Spinal cord (tissue), 10 donors: Measurements from ENCODE around the gene HSD17B4. TPM values are rescaled to one million over a fixed set of nuclear protein-coding genes. Genes with fewer than 3 reads are reported as not detected.
"Not testable (repeated sequence)": the region's sequence is repeated elsewhere in the genome, so short reads cannot be mapped to it uniquely, and the experiment has no call there.

ENCODE experiments used
- DNase-seq, 6 donors: peaks; one replicate each; pipeline versions ENCODE4 v3.0.0 to v3.0.0-alpha.2; 2013 to 2015; ENCODE audit warnings: low spot score in 6 of 6, low read depth in 4 of 6
- H3K27ac ChIP-seq: one replicate; pipeline ENCODE4 v1.5.1; 2013; ENCODE audit warnings: low read depth, low read length, control low read depth
- H3K27me3 ChIP-seq: one replicate; pipeline ENCODE4 v1.6.1; 2013; ENCODE audit warnings: low read length; ENCODE audit not compliant: control insufficient read depth, insufficient read depth
- H3K36me3 ChIP-seq: one replicate; pipeline ENCODE4 v1.6.1; 2013; ENCODE audit warnings: low read length; ENCODE audit not compliant: control insufficient read depth, insufficient read depth
- H3K4me1 ChIP-seq: one replicate; pipeline ENCODE4 v1.6.1; 2013; ENCODE audit warnings: low read length; ENCODE audit not compliant: control insufficient read depth, insufficient read depth
- H3K4me3 ChIP-seq: one replicate; pipeline ENCODE4 v1.5.1; 2013; ENCODE audit warnings: low read depth, low read length, control low read depth
- H3K9me3 ChIP-seq: one replicate; pipeline ENCODE4 v1.6.1; 2013; ENCODE audit warnings: low read length; ENCODE audit not compliant: control insufficient read depth, insufficient read depth
- WGBS: methylation state at CpG from one replicate; pipeline ENCODE4 v1.1.5; 2013; ENCODE audit warnings: missing lambda C conversion rate; ENCODE audit not compliant: insufficient coverage; 5-methylcytosine and 5-hydroxymethylcytosine counted together
- polyA plus RNA-seq, 2 donors: library from polyadenylated mRNA; unstranded; fragments of 120-200 nt; gene quantifications; one replicate each; pipeline ENCODE4 v1.2.1, GENCODE V29; 2013; ENCODE audit not compliant: insufficient read length in 2 of 2
- total RNA-seq, 2 donors: library from RNA; depleted of rRNA in 1 of 2; stranded (reverse); fragments of 120-200 nt in 1 of 2; fragments of >200 nt in 1 of 2; gene quantifications; one replicate each; pipeline versions ENCODE4 v1.2.3 to v1.2.4, GENCODE V29; 2013 to 2014
- donor health status: healthy.

Gene HSD17B4
- total and polyA plus RNA-seq, 4 donors: 193 to 287 (median 216) TPM

GRCh38 chr5:119450627-119451026, 1.7 kb upstream of the HSD17B4 start:
- H3K4me1 ChIP-seq, H3K27me3 ChIP-seq, H3K36me3 ChIP-seq, H3K27ac ChIP-seq, H3K4me3 ChIP-seq, DNase-seq, H3K9me3 ChIP-seq: not testable (repeated sequence)
- 100% methylated on average over 2 of the region's 4 CpGs for WGBS

GRCh38 chr5:119451561-119451960, 736 bp upstream of the HSD17B4 start:
- no peaks in the 10 kb centered on the region for H3K27me3 ChIP-seq
- WGBS: 94% methylated on average over 3 of the region's 4 CpGs
- no peak for DNase-seq
- no peaks in the 10 kb centered on the region for H3K36me3 ChIP-seq
- H3K4me1 ChIP-seq: peaks cover 3% of the 10 kb centered on the region
- peaks cover 4% of the 10 kb centered on the region for H3K9me3 ChIP-seq
- H3K4me3 ChIP-seq: no peak overlapping the region
- no peak overlapping the region for H3K27ac ChIP-seq

GRCh38 chr5:119452060-119452372, 281 bp upstream of the HSD17B4 start:
- Histone ChIP-seq H3K27me3 (no peaks in the 10 kb centered on the region), H3K27ac (no peak overlapping the region), H3K9me3 (peaks cover 4% of the 10 kb centered on the region), H3K36me3 (no peaks in the 10 kb centered on the region), H3K4me3 (peak overlapping the region; percentile 89), H3K4me1 (peaks cover 3% of the 10 kb centered on the region)
- WGBS: 32% methylated on average over 5 of the region's 6 CpGs
- DNase-seq: no peak

GRCh38 chr5:119453040-119453373, 710 bp downstream of the HSD17B4 start:
- H3K27ac ChIP-seq: peak overlapping the region; percentile 90
- WGBS: 0% methylated on average over 10 of the region's 12 CpGs
- DNase-seq: peak in 5 of 6 donors; percentile 11 to 63 (median 47)
- H3K9me3 ChIP-seq: peaks cover 4% of the 10 kb centered on the region
- peak overlapping the region; percentile 89 for H3K4me3 ChIP-seq
- H3K27me3 ChIP-seq: no peaks in the 10 kb centered on the region
- no peaks in the 10 kb centered on the region for H3K36me3 ChIP-seq
- H3K4me1 ChIP-seq: peaks cover 3% of the 10 kb centered on the region

GRCh38 chr5:119454171-119454570, 1.9 kb downstream of the HSD17B4 start:
- Histone ChIP-seq H3K36me3 (no peaks in the 10 kb centered on the region), H3K9me3 (peaks cover 4% of the 10 kb centered on the region), H3K4me3 (no peak overlapping the region), H3K27ac (no peak overlapping the region), H3K4me1 (peaks cover 3% of the 10 kb centered on the region), H3K27me3 (no peaks in the 10 kb centered on the region)
- DNase-seq: no peak
- WGBS: 88% methylated on average over 2 of the region's 3 CpGs

GRCh38 chr5:119458911-119459632, 6.8 kb downstream of the HSD17B4 start:
- 100% methylated on average over 1 of the region's 4 CpGs for WGBS

GRCh38 chr5:119465640-119466039, 13.3 kb downstream of the HSD17B4 start:
- H3K9me3 ChIP-seq: peaks cover 8% of the 10 kb centered on the region
- peaks cover 4% of the 10 kb centered on the region for H3K36me3 ChIP-seq
- no peaks in the 10 kb centered on the region for H3K4me1 ChIP-seq
- DNase-seq: no peak
- no peaks in the 10 kb centered on the region for H3K27me3 ChIP-seq
- WGBS: no CpG with 5 or more reads among the region's 1 CpG
- no peak overlapping the region for H3K27ac ChIP-seq
- H3K4me3 ChIP-seq: no peak overlapping the region

More at GRCh38 chr5:119458911-119459632, 6.8 kb downstream of the HSD17B4 start:
- Histone ChIP-seq H3K36me3 (no peaks in the 10 kb centered on the region), H3K27ac (no peak overlapping the region), H3K9me3 (no peaks in the 10 kb centered on the region), H3K27me3 (no peaks in the 10 kb centered on the region), H3K4me1 (no peaks in the 10 kb centered on the region), H3K4me3 (no peak overlapping the region)
- no peak for DNase-seq

GRCh38 chr5:119468286-119468685, 16.0 kb downstream of the HSD17B4 start:
- Histone ChIP-seq H3K27ac (no peak overlapping the region), H3K9me3 (peaks cover 8% of the 10 kb centered on the region), H3K27me3 (no peaks in the 10 kb centered on the region), H3K4me1 (no peaks in the 10 kb centered on the region), H3K4me3 (no peak overlapping the region), H3K36me3 (peaks cover 4% of the 10 kb centered on the region)
- no CpG with 5 or more reads among the region's 1 CpG for WGBS
- no peak for DNase-seq

GRCh38 chr5:119470105-119470763, 17.9 kb downstream of the HSD17B4 start:
- Histone ChIP-seq H3K36me3 (peaks cover 4% of the 10 kb centered on the region), H3K27me3 (no peaks in the 10 kb centered on the region), H3K4me3 (no peak overlapping the region), H3K9me3 (peaks cover 8% of the 10 kb centered on the region), H3K4me1 (no peaks in the 10 kb centered on the region), H3K27ac (no peak overlapping the region)
- 90% methylated on average over 1 of the region's 3 CpGs for WGBS
- no peak for DNase-seq

- Histone ChIP-seq H3K4me1 (no peaks in the 10 kb centered on the region), H3K36me3 (peaks cover 4% of the 10 kb centered on the region), H3K4me3 (no peak overlapping the region), H3K9me3 (peaks cover 8% of the 10 kb centered on the region), H3K27ac (no peak overlapping the region), H3K27me3 (no peaks in the 10 kb centered on the region)
- WGBS: no CpG with 5 or more reads among the region's 3 CpGs
- DNase-seq: peak in 4 of 6 donors; percentile 22 to 85 (median 49)
Observed at GRCh38 chr5:119470851-119471451, 18.7 kb downstream of the HSD17B4 start.
